Cardiac muscle cell (in vitro differentiated cells and primary cell): Measurements from ENCODE around the gene MTRF1L. TPM values are rescaled to one million over a fixed set of nuclear protein-coding genes. Genes with fewer than 3 reads are reported as not detected.
"Not testable (repeated sequence)": the region's sequence is repeated elsewhere in the genome, so short reads cannot be mapped to it uniquely, and the experiment has no call there.

ENCODE experiments used
- DNase-seq, 2 donors: peaks; one replicate each; pipeline versions ENCODE4 v3.0.0 to v3.0.0-alpha.2; 2010 to 2017; ENCODE audit warnings: low read depth in 1 of 2, low spot score in 1 of 2
- H3K27ac ChIP-seq: fragments of 200-600 bp; sonication (generic); 2 replicates; pipeline ENCODE4 v1.5.1; 2016
- H3K27me3 ChIP-seq: fragments of 200-600 bp; sonication (generic); 2 replicates; pipeline ENCODE4 v1.6.0; 2016; ENCODE audit warnings: control low read depth
- H3K36me3 ChIP-seq: fragments of 200-600 bp; sonication (generic); 2 replicates; pipeline ENCODE4 v1.5.1; 2016; ENCODE audit warnings: control low read depth
- H3K4me1 ChIP-seq: fragments of 200-600 bp; sonication (generic); 2 replicates; pipeline ENCODE4 v1.8.1; 2017; ENCODE audit warnings: low read depth, mild to moderate bottlenecking, mixed run types
- H3K4me3 ChIP-seq: fragments of 200-600 bp; sonication (generic); 2 replicates; pipeline ENCODE4 v1.5.1; 2016; ENCODE audit warnings: mild to moderate bottlenecking
- H3K9me3 ChIP-seq: fragments of 200-600 bp; sonication (generic); 2 replicates; pipeline ENCODE4 v1.5.1; 2017; ENCODE audit warnings: low read depth, mild to moderate bottlenecking, control low read depth
- CTCF ChIP-seq: IDR thresholded peaks from 2 replicates; pipeline ENCODE4 v1.5.1; 2012; ENCODE audit warnings: low read depth, mild to moderate bottlenecking, low read length
- polyA plus RNA-seq: library from polyadenylated mRNA; unstranded; fragments of >200 nt; fragmentation: Nextera tagmentation; extraction: Ambion mirVana; gene quantifications from 2 replicates; pipeline ENCODE4 v1.2.1, GENCODE V29; 2016
- total RNA-seq: library from RNA; depleted of rRNA; stranded (reverse); fragments of >200 nt; gene quantifications from 2 replicates; pipeline ENCODE4 v1.2.3, GENCODE V29; 2016

The MTRF1L gene
- total and polyA plus RNA-seq, 2 experiments from 2014 or later, result 20.0 to 26.0 TPM

DNA sequence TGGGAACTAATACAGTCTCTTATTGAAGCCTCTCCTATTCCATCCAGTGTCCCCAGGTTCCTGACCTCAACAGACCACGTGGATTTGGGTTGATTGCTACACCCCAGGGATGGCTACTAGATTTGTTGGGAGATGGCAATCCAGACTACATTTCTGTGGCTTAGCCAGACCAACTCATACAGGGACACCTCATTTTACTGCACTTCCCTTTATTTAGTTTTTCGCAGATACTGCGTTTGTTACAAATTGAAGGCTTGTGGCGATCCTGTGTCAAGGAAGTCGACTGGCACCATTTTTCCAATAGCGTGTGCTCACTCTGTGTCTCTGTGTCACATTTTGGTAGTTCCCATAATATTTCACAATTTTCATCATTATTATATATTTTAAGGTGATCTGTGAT lies 10.3 kb upstream of the MTRF1L start:
- Histone ChIP-seq H3K27ac (no peak overlapping the region), H3K4me1 (no peaks in the 10 kb centered on the region), H3K9me3 (no peaks in the 10 kb centered on the region), H3K4me3 (no peak overlapping the region), H3K27me3 (no peaks in the 10 kb centered on the region), H3K36me3 (no peaks in the 10 kb centered on the region)
- no peak for TF ChIP-seq CTCF
- DNase-seq, result no peak

GRCh38 chr6:153003366-153003690 lies 819 bp upstream of the MTRF1L start:
- Histone ChIP-seq H3K27ac (peak overlapping the region; percentile 94), H3K4me1 (peaks cover 18% of the 10 kb centered on the region), H3K4me3 (peak overlapping the region; percentile 97), H3K9me3 (no peaks in the 10 kb centered on the region), H3K36me3 (no peaks in the 10 kb centered on the region), H3K27me3 (no peaks in the 10 kb centered on the region)
- no peak for TF ChIP-seq CTCF
- DNase-seq, result peak in 1 of 2 donors; percentile 13

- H3K27ac ChIP-seq, result peak overlapping the region; percentile 94
- peaks cover 4% of the 10 kb centered on the region for H3K36me3 ChIP-seq
- TF ChIP-seq CTCF, result no peak
- H3K4me3 ChIP-seq, result peak overlapping the region; percentile 97
- peak in 1 of 2 donors; percentile 36 for DNase-seq
- H3K27me3 ChIP-seq, result no peaks in the 10 kb centered on the region
- no peaks in the 10 kb centered on the region for H3K9me3 ChIP-seq
- peaks cover 18% of the 10 kb centered on the region for H3K4me1 ChIP-seq
Measured at GRCh38 chr6:153001767-153002612, 519 bp downstream of the MTRF1L start.

DNA sequence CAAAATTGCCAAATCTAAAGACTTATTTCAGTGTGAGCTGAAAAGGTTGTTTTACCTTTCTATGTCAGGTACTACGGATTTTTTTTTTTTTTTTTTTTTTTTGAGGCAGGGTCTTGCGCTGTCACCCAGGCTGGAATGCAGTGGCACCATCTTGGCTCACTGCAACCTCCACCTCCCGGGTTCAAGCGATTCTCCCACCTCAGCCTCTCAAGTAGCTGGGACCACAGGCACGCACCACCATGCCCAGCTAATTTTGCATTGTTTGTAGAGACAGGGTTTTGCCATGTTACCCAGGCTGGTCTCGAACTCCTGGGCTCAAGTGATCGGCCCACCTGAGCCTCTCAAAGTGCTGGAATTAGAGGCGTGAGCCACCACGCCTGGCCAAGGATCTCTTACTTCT lies 1.7 kb downstream of the MTRF1L start:
- not testable (repeated sequence) for H3K27me3 ChIP-seq, DNase-seq, H3K27ac ChIP-seq, H3K9me3 ChIP-seq
- Histone ChIP-seq H3K4me3 (peak overlapping the region; percentile 97), H3K36me3 (peaks cover 10% of the 10 kb centered on the region), H3K4me1 (peaks cover 18% of the 10 kb centered on the region)

- no peak overlapping the region for H3K4me3 ChIP-seq
- peaks cover 16% of the 10 kb centered on the region for H3K36me3 ChIP-seq
- no peak overlapping the region for H3K27ac ChIP-seq
- no peaks in the 10 kb centered on the region for H3K27me3 ChIP-seq
- no peak for TF ChIP-seq CTCF
- no peak for DNase-seq
- no peaks in the 10 kb centered on the region for H3K9me3 ChIP-seq
- peaks cover 18% of the 10 kb centered on the region for H3K4me1 ChIP-seq
Measured at GRCh38 chr6:153000243-153000642, 2.3 kb downstream of the MTRF1L start.

DNA sequence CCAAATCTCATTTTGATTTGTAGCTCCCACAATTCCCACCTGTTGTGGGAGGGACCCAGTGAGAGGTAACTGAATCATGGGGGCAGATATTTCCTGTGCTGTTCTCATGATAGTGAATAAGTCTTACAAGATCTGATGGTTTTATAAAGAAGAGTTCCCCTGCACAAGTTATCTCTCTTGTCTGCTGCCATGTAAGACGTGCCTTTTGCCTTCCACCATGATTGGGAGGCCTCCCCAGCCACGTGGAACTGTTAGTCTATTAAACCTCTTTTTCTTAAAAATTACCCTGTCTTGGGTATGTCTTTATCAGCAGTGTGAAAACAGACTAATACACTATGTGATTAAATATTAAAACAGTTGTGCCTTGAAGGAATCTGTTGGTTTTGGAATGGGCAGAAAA lies 3.0 kb downstream of the MTRF1L start:
- not testable (repeated sequence) for H3K9me3 ChIP-seq, H3K4me3 ChIP-seq, DNase-seq, H3K27ac ChIP-seq, H3K27me3 ChIP-seq
- H3K36me3 ChIP-seq, result peaks cover 23% of the 10 kb centered on the region
- H3K4me1 ChIP-seq, result peaks cover 18% of the 10 kb centered on the region
